ENCODE data around the gene FOXD4L3. TPM values are rescaled to one million over a fixed set of nuclear protein-coding genes. Genes with fewer than 3 reads are reported as not detected.
"Not testable (repeated sequence)": the region's sequence is repeated elsewhere in the genome, so short reads cannot be mapped to it uniquely, and the experiment has no call there.

The FOXD4L3 gene
- total RNA-seq, 1 experiment from 2014 or later: not detected

DNA sequence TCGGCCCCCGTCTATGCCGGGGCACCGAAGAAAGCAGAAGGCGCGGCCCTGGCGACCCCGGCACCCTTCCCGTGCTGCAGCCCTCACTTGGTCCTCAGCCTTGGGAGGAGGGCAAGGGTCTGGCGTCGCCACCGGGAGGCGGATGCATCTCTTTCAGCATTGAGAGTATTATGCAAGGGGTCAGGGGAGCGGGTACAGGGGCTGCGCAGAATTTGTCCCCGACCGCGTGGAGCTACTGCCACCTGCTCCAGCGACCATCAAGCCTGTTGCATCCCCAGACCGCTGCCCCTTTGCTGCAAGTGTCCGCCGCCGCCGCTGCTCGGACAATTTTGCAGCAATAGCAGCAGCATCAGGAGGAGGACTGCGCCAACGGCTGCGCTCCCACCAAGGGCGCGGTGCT, 1.1 kb downstream of the FOXD4L3 start:
- not testable (repeated sequence) for H2BK5ac ChIP-seq (ENCODE audit: insufficient read length, low read length); H2BK120ac ChIP-seq (ENCODE audit: low read depth, low read length, poor library complexity, severe bottlenecking); H3K27ac Mint-ChIP-seq; H3K27me3 ChIP-seq (ENCODE audit: insufficient read depth, low read length); H3K9me3 ChIP-seq (ENCODE audit: control insufficient read depth, low read depth, low read length); H3K4me3 Mint-ChIP-seq; H3K9me3 Mint-ChIP-seq; H3K23ac ChIP-seq (ENCODE audit: insufficient read length, low read depth, low read length); H4K8ac ChIP-seq (replicated peaks; ENCODE audit: insufficient read length, low read depth, low read length); H2BK15ac ChIP-seq (ENCODE audit: low read depth, low read length); H2BK20ac ChIP-seq (ENCODE audit: low read depth, low read length, poor library complexity, severe bottlenecking); H4K91ac ChIP-seq (ENCODE audit: insufficient read length, low read depth, low read length); H3K27ac ChIP-seq (ENCODE audit: insufficient read length, low read depth, low read length); H3T11ph ChIP-seq (ENCODE audit: low read length); H4K20me1 ChIP-seq (ENCODE audit: control insufficient read depth, insufficient read depth, insufficient read length); DNase-seq; H3K18ac ChIP-seq (ENCODE audit: insufficient read length, low read depth, low read length); H4K5ac ChIP-seq (ENCODE audit: insufficient read length, low read depth, low read length); H3K9ac ChIP-seq (ENCODE audit: extremely low read depth, insufficient read length, low read length); H3K23me2 ChIP-seq (ENCODE audit: insufficient read length, low read depth, low read length, poor library complexity, severe bottlenecking); H3K79me1 ChIP-seq (ENCODE audit: insufficient read depth, low read depth, low read length, poor library complexity, severe bottlenecking); H3K14ac ChIP-seq (ENCODE audit: insufficient read depth, low read length); H2AK5ac ChIP-seq (ENCODE audit: insufficient read length, low read length); H2AFZ ChIP-seq (ENCODE audit: low read length); H3K4me1 ChIP-seq (ENCODE audit: insufficient read depth, low read length); H3K4ac ChIP-seq (ENCODE audit: low read depth, low read length); H2BK12ac ChIP-seq (ENCODE audit: insufficient read length, low read depth, low read length); H3K79me2 ChIP-seq (ENCODE audit: insufficient read depth, low read length); H3K4me2 ChIP-seq (ENCODE audit: insufficient read depth, insufficient read length, low read length); H3K56ac ChIP-seq (ENCODE audit: insufficient read length, low read depth, low read length); H3K4me1 Mint-ChIP-seq; H3K36me3 Mint-ChIP-seq (ENCODE audit: insufficient read depth in 1 of 3, low read depth in 3 of 3)
- no CpG with 5 or more reads among the region's 30 CpGs for WGBS (ENCODE audit: extremely low coverage, insufficient read length, low lambda C conversion rate)
- H3K27me3 Mint-ChIP-seq (ENCODE audit: low read depth): peaks cover 21% of the 10 kb centered on the region

- not testable (repeated sequence) for H3K9ac ChIP-seq (ENCODE audit: extremely low read depth, insufficient read length, low read length)
Observed at GRCh38 chr9:68304212-68304611, 1.5 kb downstream of the FOXD4L3 start.

More at GRCh38 chr9:68304212-68304611, 1.5 kb downstream of the FOXD4L3 start:
- not testable (repeated sequence) for H4K20me1 ChIP-seq (ENCODE audit: control insufficient read depth, insufficient read depth, insufficient read length); H3K27ac Mint-ChIP-seq; H2BK20ac ChIP-seq (ENCODE audit: low read depth, low read length, poor library complexity, severe bottlenecking); H2BK15ac ChIP-seq (ENCODE audit: low read depth, low read length); H3K9me3 ChIP-seq (ENCODE audit: control insufficient read depth, low read depth, low read length); H3K79me2 ChIP-seq (ENCODE audit: insufficient read depth, low read length); H3K4me1 ChIP-seq (ENCODE audit: insufficient read depth, low read length); H3K4me3 Mint-ChIP-seq; H2AK5ac ChIP-seq (ENCODE audit: insufficient read length, low read length); H3K27ac ChIP-seq (ENCODE audit: insufficient read length, low read depth, low read length); H3K56ac ChIP-seq (ENCODE audit: insufficient read length, low read depth, low read length); H3K4me1 Mint-ChIP-seq; H2BK12ac ChIP-seq (ENCODE audit: insufficient read length, low read depth, low read length); H3K79me1 ChIP-seq (ENCODE audit: insufficient read depth, low read depth, low read length, poor library complexity, severe bottlenecking); H3K9me3 Mint-ChIP-seq; H3K27me3 ChIP-seq (ENCODE audit: insufficient read depth, low read length); H3K23me2 ChIP-seq (ENCODE audit: insufficient read length, low read depth, low read length, poor library complexity, severe bottlenecking); H3K4ac ChIP-seq (ENCODE audit: low read depth, low read length); H2BK5ac ChIP-seq (ENCODE audit: insufficient read length, low read length); H4K5ac ChIP-seq (ENCODE audit: insufficient read length, low read depth, low read length); H4K8ac ChIP-seq (replicated peaks; ENCODE audit: insufficient read length, low read depth, low read length); H3K18ac ChIP-seq (ENCODE audit: insufficient read length, low read depth, low read length); H3K4me2 ChIP-seq (ENCODE audit: insufficient read depth, insufficient read length, low read length); H3K14ac ChIP-seq (ENCODE audit: insufficient read depth, low read length); DNase-seq; H3T11ph ChIP-seq (ENCODE audit: low read length); H2BK120ac ChIP-seq (ENCODE audit: low read depth, low read length, poor library complexity, severe bottlenecking); H3K36me3 Mint-ChIP-seq (ENCODE audit: insufficient read depth in 1 of 3, low read depth in 3 of 3); H2AFZ ChIP-seq (ENCODE audit: low read length); H3K23ac ChIP-seq (ENCODE audit: insufficient read length, low read depth, low read length); H4K91ac ChIP-seq (ENCODE audit: insufficient read length, low read depth, low read length)
- peaks cover 21% of the 10 kb centered on the region for H3K27me3 Mint-ChIP-seq (ENCODE audit: low read depth)
- WGBS (ENCODE audit: extremely low coverage, insufficient read length, low lambda C conversion rate): no CpG with 5 or more reads among the region's 21 CpGs

Measured in H9 (cell line).